Measurements from ENCODE around the gene RPL21.
A peak's percentile ranks its signal among the peaks of the same experiment; 100 is the strongest.

RPL21 gene

GRCh38 chr13:27258637-27259386 lies 7.5 kb downstream of the RPL21 start:
- DNase-seq (ENCODE audit: low read depth in 3 of 3) = no peak

- DNase-seq (ENCODE audit: low read depth in 3 of 3) = no peak
Measured at GRCh38 chr13:27259831-27260230, 8.5 kb downstream of the RPL21 start.

- no peak for DNase-seq (ENCODE audit: low read depth in 3 of 3)
Measured at GRCh38 chr13:27261396-27261795, 10.0 kb downstream of the RPL21 start.

GRCh38 chr13:27263438-27263837 lies 12.1 kb downstream of the RPL21 start:
- DNase-seq (ENCODE audit: low read depth in 3 of 3) = no peak

GRCh38 chr13:27264181-27264580 lies 12.8 kb downstream of the RPL21 start:
- DNase-seq (ENCODE audit: low read depth in 3 of 3) = no peak

- DNase-seq (ENCODE audit: low read depth in 3 of 3) = no peak
Measured at GRCh38 chr13:27264648-27265047, 13.3 kb downstream of the RPL21 start.

- no peak for DNase-seq (ENCODE audit: low read depth in 3 of 3)
Measured at GRCh38 chr13:27266917-27267316, 15.6 kb downstream of the RPL21 start.

- no peak for DNase-seq (ENCODE audit: low read depth in 3 of 3)
Measured at GRCh38 chr13:27267596-27267995, 16.2 kb downstream of the RPL21 start.

GRCh38 chr13:27269114-27269665 lies 17.8 kb downstream of the RPL21 start:
- no peak for DNase-seq (ENCODE audit: low read depth in 3 of 3)

- DNase-seq (ENCODE audit: low read depth in 3 of 3) = peak in 2 of 3 experiments; percentile 60 to 65
Measured at GRCh38 chr13:27270594-27271520, 19.5 kb downstream of the RPL21 start, which contains the start of gene RASL11A. Gene RASL11A, plus strand, starts transcription at chr13:27270830. Its CDS starts 115 bp downstream, at chr13:27270945.

GRCh38 chr13:27271570-27272096 lies 20.3 kb downstream of the RPL21 start:
- DNase-seq (ENCODE audit: low read depth in 3 of 3) = no peak

- no peak for DNase-seq (ENCODE audit: low read depth in 3 of 3)
Measured at GRCh38 chr13:27273658-27274425, 22.5 kb downstream of the RPL21 start.

GRCh38 chr13:27274631-27275030 lies 23.3 kb downstream of the RPL21 start:
- DNase-seq (ENCODE audit: low read depth in 3 of 3) = no peak

- DNase-seq (ENCODE audit: low read depth in 3 of 3) = no peak
Measured at GRCh38 chr13:27276188-27276587, 24.8 kb downstream of the RPL21 start.

- no peak for DNase-seq (ENCODE audit: low read depth in 3 of 3)
Measured at GRCh38 chr13:27279506-27279905, 28.1 kb downstream of the RPL21 start.

- DNase-seq (ENCODE audit: low read depth in 3 of 3) = no peak
Measured at GRCh38 chr13:27280009-27280656, 28.8 kb downstream of the RPL21 start.

GRCh38 chr13:27280841-27281240 lies 29.5 kb downstream of the RPL21 start:
- no peak for DNase-seq (ENCODE audit: low read depth in 3 of 3)

GRCh38 chr13:27281420-27281819 lies 30.1 kb downstream of the RPL21 start:
- no peak for DNase-seq (ENCODE audit: low read depth in 3 of 3)

- no peak for DNase-seq (ENCODE audit: low read depth in 3 of 3)
Measured at GRCh38 chr13:27283906-27284493, 32.6 kb downstream of the RPL21 start.

GRCh38 chr13:27288392-27288791 lies 37.0 kb downstream of the RPL21 start:
- DNase-seq (ENCODE audit: low read depth in 3 of 3) = no peak
